GM12872 (cell line): ENCODE data around the gene INS.

ENCODE experiments used
- TF ChIP-seq, protein P1 (sequence below): IDR thresholded peaks from 3 replicates; pipeline ENCODE4 v1.5.1; 2011; ENCODE audit warnings: low read depth, mild to moderate bottlenecking, low read length, moderate library complexity; ENCODE audit not compliant: insufficient read depth

Gene INS

DNA sequence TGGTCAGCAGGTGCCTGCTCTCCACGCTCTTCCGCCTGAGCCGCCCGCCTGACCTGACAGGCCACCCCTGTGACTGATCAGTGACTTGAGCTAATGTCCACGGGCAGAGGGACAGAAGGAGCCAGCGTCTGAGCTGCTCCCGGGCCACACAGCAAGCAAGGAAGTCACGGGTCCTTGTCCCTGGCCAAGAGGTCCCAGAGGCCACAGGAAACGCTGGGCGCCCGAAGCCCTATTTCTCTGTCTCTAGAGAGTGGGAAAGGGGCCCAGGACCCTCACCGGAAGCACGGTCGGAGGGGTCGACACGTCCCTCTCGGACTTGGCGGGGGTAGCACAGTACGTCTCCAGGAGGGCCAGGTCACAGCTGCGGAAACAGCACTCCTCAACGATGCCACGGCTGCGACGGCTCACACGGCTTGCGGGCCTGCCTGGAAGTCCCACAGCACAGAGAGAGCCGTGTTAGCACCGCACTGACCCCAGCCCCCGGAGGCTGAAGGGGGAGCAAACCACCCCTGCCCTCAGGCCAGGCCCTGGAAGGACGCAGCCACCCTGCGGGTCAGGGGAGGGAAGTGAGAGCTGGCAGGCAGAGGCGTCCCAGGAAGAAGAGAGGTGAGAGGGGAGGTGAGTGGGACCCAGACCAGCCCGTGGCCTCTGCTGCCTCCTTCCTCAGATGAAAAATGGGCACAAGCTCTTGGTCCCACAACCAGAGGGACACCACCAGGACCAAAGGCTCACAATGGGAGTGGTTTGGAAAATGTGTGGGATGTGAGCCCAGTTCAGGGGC is 27.6 kb downstream of the INS start:
- TF ChIP-seq, protein P1, sequence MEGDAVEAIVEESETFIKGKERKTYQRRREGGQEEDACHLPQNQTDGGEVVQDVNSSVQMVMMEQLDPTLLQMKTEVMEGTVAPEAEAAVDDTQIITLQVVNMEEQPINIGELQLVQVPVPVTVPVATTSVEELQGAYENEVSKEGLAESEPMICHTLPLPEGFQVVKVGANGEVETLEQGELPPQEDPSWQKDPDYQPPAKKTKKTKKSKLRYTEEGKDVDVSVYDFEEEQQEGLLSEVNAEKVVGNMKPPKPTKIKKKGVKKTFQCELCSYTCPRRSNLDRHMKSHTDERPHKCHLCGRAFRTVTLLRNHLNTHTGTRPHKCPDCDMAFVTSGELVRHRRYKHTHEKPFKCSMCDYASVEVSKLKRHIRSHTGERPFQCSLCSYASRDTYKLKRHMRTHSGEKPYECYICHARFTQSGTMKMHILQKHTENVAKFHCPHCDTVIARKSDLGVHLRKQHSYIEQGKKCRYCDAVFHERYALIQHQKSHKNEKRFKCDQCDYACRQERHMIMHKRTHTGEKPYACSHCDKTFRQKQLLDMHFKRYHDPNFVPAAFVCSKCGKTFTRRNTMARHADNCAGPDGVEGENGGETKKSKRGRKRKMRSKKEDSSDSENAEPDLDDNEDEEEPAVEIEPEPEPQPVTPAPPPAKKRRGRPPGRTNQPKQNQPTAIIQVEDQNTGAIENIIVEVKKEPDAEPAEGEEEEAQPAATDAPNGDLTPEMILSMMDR = no peak

- TF ChIP-seq, protein P1 = no peak
These were observed 28.2 kb downstream of the INS start for GRCh38 chr11:2132874-2133240.

- TF ChIP-seq, protein P1 = no peak
These were observed 28.8 kb downstream of the INS start for GRCh38 chr11:2132246-2132645.

DNA sequence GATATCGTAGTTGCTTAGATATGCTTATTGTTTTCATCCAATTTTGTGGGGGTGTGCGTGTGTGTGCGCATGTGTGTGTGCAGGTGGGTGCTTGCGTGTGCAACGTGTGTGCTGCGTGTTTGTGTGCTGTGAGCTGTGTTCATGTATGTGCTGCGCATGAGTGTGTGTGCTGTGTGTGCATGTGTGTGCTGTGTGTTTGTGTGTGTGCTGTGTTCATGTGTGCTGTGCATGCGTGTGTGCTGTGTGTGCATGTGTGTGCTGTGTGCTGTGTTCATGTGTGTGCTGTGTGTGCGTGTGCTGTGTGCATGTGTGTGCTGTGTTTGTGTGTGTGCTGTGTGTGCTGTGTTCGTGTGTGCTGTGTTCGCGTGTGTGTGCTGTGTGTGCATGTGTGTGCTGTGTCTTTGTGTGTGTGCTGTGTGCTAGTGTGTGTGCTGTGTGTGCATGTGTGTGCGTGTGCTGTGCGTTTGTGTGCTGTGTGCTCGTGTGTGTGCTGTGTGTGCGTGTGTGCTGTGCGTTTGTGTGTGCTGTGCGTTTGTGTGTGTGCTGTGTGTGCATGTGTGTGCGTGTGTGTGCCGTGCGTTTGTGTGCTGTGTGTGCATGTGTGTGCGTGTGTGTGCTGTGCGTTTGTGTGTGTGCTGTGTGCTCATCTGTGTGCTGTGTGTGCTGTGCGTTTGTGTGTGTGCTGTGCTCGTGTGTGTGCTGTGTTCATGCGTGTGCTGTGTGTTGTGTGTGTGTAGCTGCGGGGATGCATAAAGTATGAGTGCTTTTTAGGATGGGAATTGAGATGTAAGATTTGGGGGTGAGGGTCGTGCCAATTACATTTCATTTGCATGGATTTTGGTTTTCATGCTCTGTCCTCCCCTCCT is 29.4 kb downstream of the INS start:
- TF ChIP-seq, protein P1 = no peak

DNA sequence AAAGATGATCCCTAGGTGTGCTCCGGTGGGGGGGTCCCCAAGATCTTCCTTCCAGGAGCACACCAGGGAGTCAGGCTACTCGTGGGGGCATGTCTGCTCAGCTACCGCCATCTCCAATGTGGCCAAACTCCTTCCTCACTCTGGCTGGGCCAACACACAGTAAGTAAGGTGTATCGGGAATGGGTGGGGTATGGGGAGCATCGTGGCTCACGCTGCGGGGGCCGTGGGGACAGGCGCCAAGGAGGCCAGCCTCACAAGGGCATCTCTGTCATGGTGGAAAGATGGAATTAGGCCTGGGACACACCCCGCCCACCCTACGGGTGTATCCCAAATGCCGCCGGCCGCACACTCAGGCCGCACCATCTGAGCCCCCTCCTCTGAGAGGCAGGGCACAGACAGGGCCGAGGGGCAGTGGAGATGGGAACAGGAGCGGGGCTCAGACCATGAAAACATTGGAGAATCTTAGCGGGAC is 30.1 kb downstream of the INS start:
- TF ChIP-seq, protein P1 = no peak

- TF ChIP-seq, protein P1 = no peak
These were observed 31.2 kb downstream of the INS start for GRCh38 chr11:2129699-2130366.

GRCh38 chr11:2129308-2129698 is 31.7 kb downstream of the INS start:
- TF ChIP-seq, protein P1 = no peak
